GM12801 (cell line): Measurements from ENCODE around the gene IL15RA.

Source experiments
- TF ChIP-seq, protein P1 (sequence below): IDR thresholded peaks from one replicate; pipeline ENCODE4 v1.5.1; 2011; ENCODE audit warnings: control low read depth; ENCODE audit not compliant: insufficient read length; ENCODE audit errors: extremely low read depth

Gene IL15RA

DNA sequence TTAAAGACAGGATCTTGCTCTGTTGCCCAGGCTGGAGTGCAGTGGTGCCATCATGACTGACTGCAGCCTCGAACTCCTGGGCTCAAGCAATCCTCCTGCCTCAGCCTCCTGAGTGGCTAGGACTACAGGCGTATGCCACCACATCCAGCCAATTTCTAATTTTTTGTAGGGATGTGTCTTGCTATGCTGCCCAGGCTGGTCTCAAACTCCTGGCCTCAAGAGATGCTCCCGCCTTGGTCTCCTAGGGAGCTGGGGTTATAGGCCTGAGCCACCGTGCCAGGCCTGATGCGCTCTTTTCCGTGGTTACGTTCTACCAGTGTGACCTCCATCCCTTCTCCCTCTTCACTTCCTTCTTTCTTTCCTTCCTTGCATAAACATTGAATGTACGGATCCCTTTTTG lies 34.2 kb upstream of the IL15RA start:
- TF ChIP-seq, protein P1, sequence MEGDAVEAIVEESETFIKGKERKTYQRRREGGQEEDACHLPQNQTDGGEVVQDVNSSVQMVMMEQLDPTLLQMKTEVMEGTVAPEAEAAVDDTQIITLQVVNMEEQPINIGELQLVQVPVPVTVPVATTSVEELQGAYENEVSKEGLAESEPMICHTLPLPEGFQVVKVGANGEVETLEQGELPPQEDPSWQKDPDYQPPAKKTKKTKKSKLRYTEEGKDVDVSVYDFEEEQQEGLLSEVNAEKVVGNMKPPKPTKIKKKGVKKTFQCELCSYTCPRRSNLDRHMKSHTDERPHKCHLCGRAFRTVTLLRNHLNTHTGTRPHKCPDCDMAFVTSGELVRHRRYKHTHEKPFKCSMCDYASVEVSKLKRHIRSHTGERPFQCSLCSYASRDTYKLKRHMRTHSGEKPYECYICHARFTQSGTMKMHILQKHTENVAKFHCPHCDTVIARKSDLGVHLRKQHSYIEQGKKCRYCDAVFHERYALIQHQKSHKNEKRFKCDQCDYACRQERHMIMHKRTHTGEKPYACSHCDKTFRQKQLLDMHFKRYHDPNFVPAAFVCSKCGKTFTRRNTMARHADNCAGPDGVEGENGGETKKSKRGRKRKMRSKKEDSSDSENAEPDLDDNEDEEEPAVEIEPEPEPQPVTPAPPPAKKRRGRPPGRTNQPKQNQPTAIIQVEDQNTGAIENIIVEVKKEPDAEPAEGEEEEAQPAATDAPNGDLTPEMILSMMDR: no peak

DNA sequence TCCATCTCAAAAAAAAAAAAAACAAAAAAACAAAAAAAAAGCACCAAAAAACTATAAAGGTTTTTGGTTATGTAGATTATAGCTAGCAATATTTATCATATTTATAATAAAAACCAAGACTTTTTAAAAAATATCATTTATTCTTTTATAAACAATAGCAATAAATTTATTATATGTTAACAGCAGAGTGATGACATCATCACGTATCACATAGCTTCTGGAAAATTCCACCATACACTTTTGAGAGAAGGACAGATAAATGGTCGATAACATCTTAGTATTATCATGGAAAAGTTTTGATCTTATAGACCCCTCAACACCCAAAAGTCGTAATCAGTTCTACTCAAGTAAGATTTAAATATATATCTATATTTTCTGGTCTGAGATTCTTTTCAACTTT lies 33.2 kb upstream of the IL15RA start:
- TF ChIP-seq, protein P1: no peak

DNA sequence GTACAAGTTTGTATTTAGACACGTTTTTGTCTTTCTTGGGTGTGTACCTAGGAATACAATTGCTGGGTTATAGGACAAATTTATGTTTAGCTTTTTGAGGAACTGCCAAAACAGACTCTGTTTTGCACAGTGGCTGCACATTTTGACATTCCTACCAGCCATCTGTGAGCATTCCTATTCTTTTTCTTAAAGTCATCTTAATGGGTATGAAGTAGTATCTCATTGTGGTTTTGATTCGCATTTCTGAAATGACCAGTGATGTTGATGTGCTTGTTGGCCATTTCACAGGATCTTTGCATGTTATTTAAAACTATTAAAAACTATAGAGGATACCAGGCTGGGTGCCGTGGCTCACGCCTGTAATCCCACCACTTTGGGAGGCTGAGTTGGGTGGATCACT lies 32.6 kb upstream of the IL15RA start:
- TF ChIP-seq, protein P1: no peak

DNA sequence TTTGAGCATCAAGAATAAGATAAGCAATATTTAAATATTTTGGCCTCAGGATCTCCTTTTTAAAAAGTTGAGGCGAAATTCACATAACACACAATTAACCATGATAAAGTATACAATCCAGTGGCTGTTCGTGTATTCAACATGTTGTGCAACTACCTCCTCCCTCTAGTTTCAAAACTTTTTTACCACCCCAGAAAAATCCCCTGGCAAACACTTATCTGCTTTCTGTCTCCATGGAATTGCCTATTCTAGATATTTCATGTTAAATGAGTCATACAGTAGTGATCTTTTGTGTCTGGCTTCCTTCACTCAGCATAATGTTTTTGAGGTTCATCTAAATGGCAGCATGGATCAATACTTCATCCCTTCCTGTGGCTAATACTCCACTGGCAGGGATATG lies 31.8 kb upstream of the IL15RA start:
- TF ChIP-seq, protein P1: no peak

DNA sequence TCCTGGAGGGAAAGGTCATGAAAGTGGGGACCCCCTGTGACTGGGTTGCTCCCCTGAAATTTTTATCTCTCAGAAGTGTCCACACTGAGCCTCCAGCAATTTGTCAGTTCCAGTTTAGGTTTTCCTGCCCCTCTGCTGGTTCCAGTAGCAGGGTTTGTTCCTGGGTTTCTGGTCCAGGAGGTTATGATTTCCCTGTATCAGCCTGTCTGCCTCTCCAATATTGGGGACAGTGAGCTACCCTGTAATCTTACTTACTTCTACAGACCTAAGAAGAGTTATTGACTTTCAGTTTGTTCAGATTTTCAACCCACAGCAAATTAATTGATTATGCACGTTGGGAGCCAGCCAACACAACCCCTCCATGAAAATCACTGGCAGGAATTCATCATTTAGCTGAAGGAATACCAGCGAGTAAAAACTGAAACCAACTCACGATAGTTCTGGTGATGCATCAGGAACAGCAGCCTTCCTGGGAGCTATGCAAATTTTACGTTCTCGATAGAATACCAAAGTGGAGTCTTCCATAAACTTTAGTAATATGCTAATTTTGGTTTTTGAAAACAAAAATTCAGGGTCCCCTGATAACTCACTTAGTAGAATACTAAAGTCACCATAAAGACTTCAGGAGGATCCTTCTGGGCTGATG lies 31.3 kb upstream of the IL15RA start:
- TF ChIP-seq, protein P1: no peak

DNA sequence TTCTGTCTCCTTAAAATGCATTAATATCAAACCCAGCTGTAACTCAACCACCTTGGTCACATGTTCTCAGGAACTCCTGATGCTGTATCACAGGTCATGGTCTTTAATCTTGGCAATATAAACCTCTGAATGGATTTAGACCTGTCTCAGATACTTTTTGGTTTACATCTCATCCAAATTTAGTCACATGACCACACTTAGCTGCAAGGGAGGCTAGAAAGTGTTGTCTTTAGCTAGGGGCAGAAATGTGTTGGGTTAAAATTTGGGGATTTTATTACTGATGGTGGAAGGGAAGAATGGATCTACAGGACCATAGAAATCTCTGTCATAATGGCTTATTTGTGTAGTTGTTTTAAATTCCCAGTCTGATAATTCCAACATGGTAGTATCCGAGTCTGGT lies 29.6 kb upstream of the IL15RA start:
- TF ChIP-seq, protein P1: no peak

DNA sequence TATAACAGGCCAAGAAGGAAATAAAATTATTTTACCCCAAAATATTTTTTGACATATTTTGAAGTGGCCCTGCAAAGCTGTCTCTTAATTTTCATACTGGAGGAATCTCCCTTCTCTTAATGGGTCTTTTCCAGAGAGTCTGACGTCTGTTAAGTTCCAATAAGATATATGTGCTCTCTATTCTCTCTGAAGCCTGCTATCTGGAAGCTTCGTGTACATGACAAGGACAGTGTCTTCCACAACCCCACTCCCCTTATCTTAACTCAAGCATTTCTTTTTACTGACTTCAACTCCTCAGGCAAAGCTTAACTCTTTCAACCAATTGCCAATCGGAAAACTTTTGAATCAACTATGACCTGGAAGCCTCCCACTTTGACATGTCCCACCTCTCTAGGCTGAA lies 29.2 kb upstream of the IL15RA start:
- TF ChIP-seq, protein P1: no peak
